C4-2B (cell line): ENCODE results near the gene KRT39.

Experiments used
- ZFX ChIP-seq: fragments of 450-650 bp; IDR thresholded peaks from 2 replicates; pipeline ENCODE4 v1.6.1; 2017
- TF ChIP-seq, protein P1 (sequence below): fragments of 450-650 bp; conservative IDR thresholded peaks from 2 replicates; pipeline ENCODE4 v1.5.1; 2017; ENCODE audit warnings: mild to moderate bottlenecking

DNA sequence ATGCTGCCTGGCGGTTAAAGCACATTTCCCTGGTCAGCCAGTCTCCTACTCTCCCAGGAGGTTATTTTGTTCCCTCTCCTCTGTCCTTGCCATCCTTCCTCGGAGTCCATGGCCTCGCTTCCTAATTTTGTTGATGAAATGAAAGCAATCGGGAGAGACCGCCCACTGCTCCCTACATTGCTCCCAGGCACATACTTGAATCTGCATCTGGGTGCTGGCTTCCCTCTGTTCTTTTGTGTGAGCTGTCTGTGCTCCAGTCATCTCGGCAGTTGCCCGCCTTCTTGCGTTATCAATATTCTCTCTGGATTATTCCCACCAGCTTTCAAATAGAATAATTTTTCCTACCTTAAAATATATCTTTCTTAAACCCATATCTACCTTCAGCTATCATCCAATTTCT, 40.4 kb downstream of the KRT39 start:
- TF ChIP-seq, protein P1, sequence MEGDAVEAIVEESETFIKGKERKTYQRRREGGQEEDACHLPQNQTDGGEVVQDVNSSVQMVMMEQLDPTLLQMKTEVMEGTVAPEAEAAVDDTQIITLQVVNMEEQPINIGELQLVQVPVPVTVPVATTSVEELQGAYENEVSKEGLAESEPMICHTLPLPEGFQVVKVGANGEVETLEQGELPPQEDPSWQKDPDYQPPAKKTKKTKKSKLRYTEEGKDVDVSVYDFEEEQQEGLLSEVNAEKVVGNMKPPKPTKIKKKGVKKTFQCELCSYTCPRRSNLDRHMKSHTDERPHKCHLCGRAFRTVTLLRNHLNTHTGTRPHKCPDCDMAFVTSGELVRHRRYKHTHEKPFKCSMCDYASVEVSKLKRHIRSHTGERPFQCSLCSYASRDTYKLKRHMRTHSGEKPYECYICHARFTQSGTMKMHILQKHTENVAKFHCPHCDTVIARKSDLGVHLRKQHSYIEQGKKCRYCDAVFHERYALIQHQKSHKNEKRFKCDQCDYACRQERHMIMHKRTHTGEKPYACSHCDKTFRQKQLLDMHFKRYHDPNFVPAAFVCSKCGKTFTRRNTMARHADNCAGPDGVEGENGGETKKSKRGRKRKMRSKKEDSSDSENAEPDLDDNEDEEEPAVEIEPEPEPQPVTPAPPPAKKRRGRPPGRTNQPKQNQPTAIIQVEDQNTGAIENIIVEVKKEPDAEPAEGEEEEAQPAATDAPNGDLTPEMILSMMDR: no peak
- no peak for TF ChIP-seq ZFX
